DOHH2 (cell line): ENCODE results near the gene IL22RA2.

ENCODE experiments used
- CTCF ChIP-seq: fragments of 200-600 bp; sonication (generic); IDR thresholded peaks from one replicate; pipeline ENCODE4 v1.5.1; 2014; ENCODE audit warnings: antibody characterized with exemption, mild to moderate bottlenecking, low read depth, low read length; ENCODE audit not compliant: poor library complexity, severe bottlenecking
- EZH2phosphoT487 ChIP-seq: fragments of 200-600 bp; sonication (generic); IDR thresholded peaks from 2 replicates; pipeline ENCODE4 v1.6.1; 2017; ENCODE audit warnings: borderline replicate concordance, mild to moderate bottlenecking, antibody characterized with exemption, low read length, moderate library complexity, mixed read lengths

- TF ChIP-seq CTCF (no peak), EZH2phosphoT487 (no peak)
Measured at GRCh38 chr6:137201006-137201405, 27.6 kb upstream of the IL22RA2 start.
